IMR-90 (cell line): ENCODE results near the gene DAD1. TPM values are rescaled to one million over a fixed set of nuclear protein-coding genes. Genes with fewer than 3 reads are reported as not detected.

Experiments
- ATAC-seq: fragments of 200-7000 bp; cut with Tn5 transposase; 2 replicates; pipeline ENCODE4 v1.9.1; 2020; ENCODE audit warnings: low read depth, mild to moderate bottlenecking, moderate library complexity
- BruUV-seq: library from RNA; stranded (reverse); fragments of 400-500 nt; replicated peaks from 2 replicates; lab custom pipeline; 2021; lab: Mats Ljungman, UMichigan
- CTCF ChIA-PET: fragments of 300-600 bp; formaldehyde crosslinking; extraction: SDS; loops from one replicate; lab custom pipeline; 2021; ENCODE audit warnings: antibody characterized with exemption; lab: Yijun Ruan, JAX
- POLR2A ChIA-PET: fragments of 300-600 bp; sonication (Branson Sonifier 250); formaldehyde crosslinking; loops from one replicate; lab custom pipeline; 2022; ENCODE audit warnings: antibody characterized with exemption; ENCODE audit not compliant: unreplicated experiment; lab: Charles Lee
- DNase-seq: peaks from one replicate; pipeline ENCODE4 v3.0.0; 2013
- H2AFZ ChIP-seq: replicated peaks from 2 replicates; pipeline ENCODE3; 2013; ENCODE audit warnings: low read length, mild to moderate bottlenecking; ENCODE audit not compliant: poor library complexity
- H2AK5ac ChIP-seq: 2 replicates; pipeline ENCODE4 v1.6.1; 2013; ENCODE audit warnings: low read depth, low read length, inconsistent platforms
- H2AK9ac ChIP-seq: replicated peaks from 2 replicates; pipeline ENCODE3; 2013; ENCODE audit warnings: mild to moderate bottlenecking, low read depth, low read length, moderate library complexity; ENCODE audit not compliant: poor library complexity
- H2BK120ac ChIP-seq: 2 replicates; pipeline ENCODE4 v1.6.1; 2013; ENCODE audit warnings: low read depth, low read length, inconsistent platforms
- H2BK15ac ChIP-seq: 3 replicates; pipeline ENCODE4 v1.6.1; 2013; ENCODE audit warnings: low read depth, low read length, inconsistent platforms
- H2BK20ac ChIP-seq: 2 replicates; pipeline ENCODE4 v1.6.1; 2013; ENCODE audit warnings: low read depth, mild to moderate bottlenecking, inconsistent platforms, low read length, moderate library complexity
- H2BK5ac ChIP-seq: 2 replicates; pipeline ENCODE4 v1.6.1; 2013; ENCODE audit warnings: mild to moderate bottlenecking, low read depth, low read length, inconsistent platforms; ENCODE audit not compliant: poor library complexity, severe bottlenecking
- H3K14ac ChIP-seq: replicated peaks from 2 replicates; pipeline ENCODE4 v1.6.1; 2013; ENCODE audit warnings: low read depth, low read length, inconsistent platforms
- H3K18ac ChIP-seq: 2 replicates; pipeline ENCODE4 v1.6.1; 2013; ENCODE audit warnings: low read depth, low read length, control low read depth
- H3K23ac ChIP-seq: 2 replicates; pipeline ENCODE4 v1.6.1; 2013; ENCODE audit warnings: low read depth, low read length, inconsistent platforms
- H3K27ac ChIP-seq: 2 replicates; pipeline ENCODE4 v1.5.1; 2013; ENCODE audit warnings: mild to moderate bottlenecking, control low read depth, low read length; ENCODE audit not compliant: insufficient read depth
- H3K27me3 ChIP-seq: 2 replicates; pipeline ENCODE4 v1.6.1; 2013; ENCODE audit warnings: low read length; ENCODE audit not compliant: control insufficient read depth, insufficient read depth
- H3K36me3 ChIP-seq: 2 replicates; pipeline ENCODE4 v1.6.1; 2013; ENCODE audit warnings: low read length, mixed read lengths; ENCODE audit not compliant: control insufficient read depth, insufficient read depth
- H3K4ac ChIP-seq: 2 replicates; pipeline ENCODE4 v1.6.1; 2013; ENCODE audit warnings: low read depth, low read length, inconsistent platforms
- H3K4me1 ChIP-seq: 2 replicates; pipeline ENCODE4 v1.6.1; 2013; ENCODE audit warnings: low read length, mixed read lengths; ENCODE audit not compliant: control insufficient read depth, insufficient read depth
- H3K4me2 ChIP-seq: 2 replicates; pipeline ENCODE4 v1.6.1; 2013; ENCODE audit warnings: low read depth, mild to moderate bottlenecking, control low read depth, low read length, moderate library complexity
- H3K4me3 ChIP-seq: 2 replicates; pipeline ENCODE4 v1.5.1; 2013; ENCODE audit warnings: low read depth, mild to moderate bottlenecking, control low read depth, low read length, moderate library complexity; ENCODE audit not compliant: insufficient read depth
- H3K56ac ChIP-seq: 2 replicates; pipeline ENCODE4 v1.6.1; 2013; ENCODE audit warnings: low read length, inconsistent platforms; ENCODE audit not compliant: insufficient read depth; ENCODE audit errors: extremely low read depth
- H3K79me1 ChIP-seq, 2 experiments: 2 replicates each; pipeline ENCODE4 v1.6.1; 2013; ENCODE audit warnings: low read length in 2 of 2, inconsistent platforms in 1 of 2, low read depth in 1 of 2
- H3K9ac ChIP-seq: 2 replicates; pipeline ENCODE4 v1.6.1; 2013; ENCODE audit warnings: low read depth, low read length, control low read depth
- H3K9me1 ChIP-seq: 2 replicates; pipeline ENCODE4 v1.6.1; 2013; ENCODE audit warnings: low read length, inconsistent platforms; ENCODE audit not compliant: insufficient read depth
- H3K9me3 ChIP-seq: 2 replicates; pipeline ENCODE4 v1.6.1; 2013; ENCODE audit warnings: low read length; ENCODE audit not compliant: control insufficient read depth, insufficient read depth
- H4K20me1 ChIP-seq: 2 replicates; pipeline ENCODE4 v1.6.1; 2013; ENCODE audit warnings: low read length, inconsistent platforms; ENCODE audit not compliant: insufficient read depth
- H4K5ac ChIP-seq: 2 replicates; pipeline ENCODE4 v1.6.1; 2013; ENCODE audit warnings: mild to moderate bottlenecking, low read depth, low read length, control low read depth
- H4K8ac ChIP-seq, 2 experiments: 2 replicates each; pipeline ENCODE4 v1.6.1; 2013; ENCODE audit warnings: low read depth in 2 of 2, low read length in 2 of 2, control low read depth in 1 of 2, inconsistent platforms in 1 of 2
- H4K91ac ChIP-seq: 2 replicates; pipeline ENCODE4 v1.6.1; 2013; ENCODE audit warnings: low read depth, low read length, inconsistent platforms; ENCODE audit not compliant: insufficient read depth
- CHD1 ChIP-seq: IDR thresholded peaks from 2 replicates; pipeline ENCODE4 v1.6.1; 2012; ENCODE audit warnings: low read depth, low read length, improper control_type of control experiment
- CTCF ChIP-seq: conservative IDR thresholded peaks from 2 replicates; pipeline ENCODE4 v1.5.1; 2012; ENCODE audit warnings: mild to moderate bottlenecking, low read depth, low read length, improper control_type of control experiment
- MAFK ChIP-seq: IDR thresholded peaks from 2 replicates; pipeline ENCODE4 v1.6.1; 2012; ENCODE audit warnings: low read depth, low read length, improper control_type of control experiment
- RFX5 ChIP-seq: IDR thresholded peaks from 2 replicates; pipeline ENCODE4 v1.8.0; 2012; ENCODE audit warnings: low read depth, mild to moderate bottlenecking, low read length, moderate library complexity
- WGBS, 2 experiments: methylation state at CpG; one replicate each; pipeline versions ENCODE4 v1.1.5 to v1.1.7; 2013; ENCODE audit warnings: missing lambda C conversion rate in 2 of 2; ENCODE audit not compliant: insufficient read length in 1 of 2; ENCODE audit errors: extremely low coverage in 2 of 2; 5-methylcytosine and 5-hydroxymethylcytosine counted together
- dilution Hi-C: fragments of 300-500 bp; cut with HindIII; formaldehyde crosslinking; loops from one replicate; pipeline ENCODE4 v1.14.3; 2018; ENCODE audit warnings: low sequenced_read_pairs; ENCODE audit not compliant: unreplicated experiment
- in situ Hi-C: fragments of 300-500 bp; cut with MboI; formaldehyde crosslinking; loops from 3 replicates; pipeline ENCODE4 v1.14.3; 2019; ENCODE audit warnings: low sequenced_read_pairs, inconsistent platforms, mixed read lengths
- intact Hi-C: fragments of 100-400 bp; cut with micrococcal nuclease; formaldehyde crosslinking; loops from 2 replicates; pipeline ENCODE4 v1.10.0; 2022
- polyA plus RNA-seq, 3 experiments: library from polyadenylated mRNA; depleted of rRNA; stranded (reverse); fragments of >200 nt; gene quantifications; 2 replicates each; pipeline ENCODE4 v1.2.3, GENCODE V29; 2012; ENCODE audit warnings: low replicate concordance in 1 of 3
- total RNA-seq: library from RNA; depleted of rRNA; stranded (reverse); fragments of >200 nt; gene quantifications from 2 replicates; pipeline ENCODE4 v1.2.3, GENCODE V29; 2012

DAD1 gene
- total and polyA plus RNA-seq, 2 of the 4 experiments (the other 2 are of a cell fraction), result 396 to 496 TPM

DNA sequence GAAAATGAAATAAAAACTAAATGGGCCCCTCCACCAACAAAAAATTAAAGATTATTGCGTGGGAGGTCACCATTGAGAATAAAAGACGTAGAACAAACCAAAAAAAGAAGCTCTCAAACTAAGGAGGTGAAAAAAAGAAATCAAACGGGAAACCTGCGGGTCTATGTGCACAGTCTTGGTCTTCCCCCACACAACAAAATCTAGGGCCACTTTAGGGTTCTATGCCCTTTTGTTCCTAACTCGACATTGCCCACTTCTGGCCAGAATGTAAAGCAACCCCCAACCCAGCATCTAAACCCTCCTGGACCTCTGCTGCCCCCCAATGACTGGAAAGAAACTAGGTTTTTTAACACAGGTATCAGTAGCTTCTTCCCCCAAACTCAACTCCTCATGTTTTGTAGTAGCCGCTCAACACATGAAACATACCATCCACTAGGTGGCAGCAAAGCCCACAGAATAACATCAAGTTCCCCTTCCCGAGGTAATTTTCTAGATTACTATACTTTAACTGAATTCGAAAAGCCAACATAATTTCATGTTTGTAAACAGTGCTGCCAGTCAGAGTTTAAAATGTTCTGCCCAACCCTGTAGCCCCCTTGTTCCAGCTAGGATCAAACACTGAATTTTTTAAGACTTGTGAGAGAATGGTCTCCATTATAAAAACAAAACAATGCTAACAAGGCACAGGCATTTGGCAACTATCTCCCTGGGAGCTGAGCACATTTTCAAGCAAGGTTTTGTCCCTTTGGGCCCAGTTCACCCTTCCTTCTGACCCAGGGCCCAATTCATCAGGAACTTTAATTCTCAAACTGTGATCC lies 18.7 kb downstream of the DAD1 start (continued):
- TF ChIP-seq MAFK (no peak), RFX5 (no peak)

- Histone ChIP-seq H4K5ac (no peak overlapping the region), H3K9me1 (no peaks in the 10 kb centered on the region), H2AK5ac (no peak overlapping the region), H3K56ac (no peak overlapping the region), H3K9me3 (no peaks in the 10 kb centered on the region), H4K91ac (no peak overlapping the region), H3K36me3 (peaks cover 15% of the 10 kb centered on the region), H4K20me1 (peaks cover 16% of the 10 kb centered on the region), H2BK15ac (no peak overlapping the region), H3K4me3 (no peak overlapping the region), H3K4me2 (no peak overlapping the region), H2BK5ac (no peak overlapping the region), H2AK9ac (no peak overlapping the region), H2AFZ (no peak overlapping the region), H2BK120ac (no peak overlapping the region), H3K27ac (no peak overlapping the region), H3K27me3 (no peaks in the 10 kb centered on the region), H3K4ac (no peak overlapping the region), H3K14ac (no peak overlapping the region), H3K9ac (no peak overlapping the region), H3K79me1 (peaks cover 20 to 34% of the 10 kb centered on the region in 2 experiments), H3K18ac (no peak overlapping the region), H3K23ac (no peak overlapping the region), H3K4me1 (peaks cover 8% of the 10 kb centered on the region), H4K8ac (no peak overlapping the region), H2BK20ac (no peak overlapping the region)
- no peak for ATAC-seq
- BruUV-seq, result no TSS peak
- WGBS, 2 experiments, result no CpG with 5 or more reads among the region's 3 CpGs
- ChIA-PET POLR2A (no interaction called here), CTCF (interaction anchor here (0.6 to 2.8 kb wide), 14 partner anchors 20 to 342 kb away, joined by 3 to 25 read pairs (median 6); partner anchors contain the start of genes ABHD4 and DAD1)
- dilution Hi-C loops (no loop called here), intact Hi-C loops (loop anchor here (1.0 to 2.0 kb wide), 4 partner anchors 84 to 284 kb away; partner anchors contain the start of gene OXA1L), in situ Hi-C loops (loop anchor here (5.0 kb wide), 1 partner anchor 288 kb away; no protein-coding TSS in a partner anchor)
- DNase-seq, result no peak
- TF ChIP-seq CHD1 (no peak), CTCF (no peak)
Observed at GRCh38 chr14:22569737-22570131, 19.3 kb downstream of the DAD1 start.
